Brain microvascular endothelial cell (primary cell): Measurements from ENCODE around the gene CLDN2.

Source experiments
- DNase-seq: peaks from one replicate; pipeline ENCODE4 v3.0.0-alpha.2; 2020
- H3K27ac ChIP-seq: fragments of 250-450 bp; sonication (Bioruptor Pico); 2 replicates; pipeline ENCODE4 v1.5.1; 2020; ENCODE audit warnings: mild to moderate bottlenecking, moderate library complexity
- H3K27me3 ChIP-seq: fragments of 250-450 bp; sonication (Bioruptor Pico); replicated peaks from 2 replicates; pipeline ENCODE4 v1.5.1; 2020; ENCODE audit warnings: mild to moderate bottlenecking
- H3K36me3 ChIP-seq: fragments of 250-450 bp; sonication (Bioruptor Pico); replicated peaks from 2 replicates; pipeline ENCODE4 v1.5.1; 2020; ENCODE audit warnings: mild to moderate bottlenecking
- H3K4me3 ChIP-seq: 2 replicates; pipeline ENCODE4 v1.5.1; 2011; ENCODE audit warnings: low read depth, mild to moderate bottlenecking, control low read depth, low read length, moderate library complexity
- in situ Hi-C: cut with HindIII; loops from 2 replicates; pipeline ENCODE4 v1.10.0; 2017; ENCODE audit warnings: low sequenced_read_pairs, low pct_ligation_motif_present
- TF ChIP-seq, protein P1 (sequence below): IDR thresholded peaks from 2 replicates; pipeline ENCODE4 v1.5.1; 2011; ENCODE audit warnings: low read depth, mild to moderate bottlenecking, moderate library complexity, low read length, control low read depth, inconsistent platforms; ENCODE audit errors: missing control alignments

The CLDN2 gene

DNA sequence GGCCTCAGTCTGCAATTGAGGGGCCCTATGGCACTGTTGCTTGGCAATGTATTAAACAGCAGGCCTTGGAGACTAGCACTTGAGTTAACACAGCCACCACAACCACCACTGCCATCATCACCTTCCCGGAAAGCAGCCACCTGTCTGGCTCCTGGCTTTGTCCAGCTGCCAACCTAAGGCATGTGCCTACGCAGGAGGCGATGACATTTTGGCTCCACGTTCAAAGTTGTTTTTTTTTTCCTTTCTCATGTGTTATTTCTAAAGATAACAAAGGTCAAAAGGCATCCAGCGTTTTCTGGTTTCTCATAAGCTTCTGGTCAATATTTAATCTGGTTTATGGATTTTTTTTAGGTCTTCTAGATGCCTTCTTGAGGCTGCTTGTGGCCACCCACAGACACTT, 7.5 kb downstream of the CLDN2 start:
- in situ Hi-C loops = no loop called here
- Histone ChIP-seq H3K27me3 (no peaks in the 10 kb centered on the region), H3K36me3 (no peaks in the 10 kb centered on the region), H3K4me3 (no peak overlapping the region), H3K27ac (no peak overlapping the region)
- no peak for DNase-seq
- TF ChIP-seq, protein P1, sequence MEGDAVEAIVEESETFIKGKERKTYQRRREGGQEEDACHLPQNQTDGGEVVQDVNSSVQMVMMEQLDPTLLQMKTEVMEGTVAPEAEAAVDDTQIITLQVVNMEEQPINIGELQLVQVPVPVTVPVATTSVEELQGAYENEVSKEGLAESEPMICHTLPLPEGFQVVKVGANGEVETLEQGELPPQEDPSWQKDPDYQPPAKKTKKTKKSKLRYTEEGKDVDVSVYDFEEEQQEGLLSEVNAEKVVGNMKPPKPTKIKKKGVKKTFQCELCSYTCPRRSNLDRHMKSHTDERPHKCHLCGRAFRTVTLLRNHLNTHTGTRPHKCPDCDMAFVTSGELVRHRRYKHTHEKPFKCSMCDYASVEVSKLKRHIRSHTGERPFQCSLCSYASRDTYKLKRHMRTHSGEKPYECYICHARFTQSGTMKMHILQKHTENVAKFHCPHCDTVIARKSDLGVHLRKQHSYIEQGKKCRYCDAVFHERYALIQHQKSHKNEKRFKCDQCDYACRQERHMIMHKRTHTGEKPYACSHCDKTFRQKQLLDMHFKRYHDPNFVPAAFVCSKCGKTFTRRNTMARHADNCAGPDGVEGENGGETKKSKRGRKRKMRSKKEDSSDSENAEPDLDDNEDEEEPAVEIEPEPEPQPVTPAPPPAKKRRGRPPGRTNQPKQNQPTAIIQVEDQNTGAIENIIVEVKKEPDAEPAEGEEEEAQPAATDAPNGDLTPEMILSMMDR = no peak

DNA sequence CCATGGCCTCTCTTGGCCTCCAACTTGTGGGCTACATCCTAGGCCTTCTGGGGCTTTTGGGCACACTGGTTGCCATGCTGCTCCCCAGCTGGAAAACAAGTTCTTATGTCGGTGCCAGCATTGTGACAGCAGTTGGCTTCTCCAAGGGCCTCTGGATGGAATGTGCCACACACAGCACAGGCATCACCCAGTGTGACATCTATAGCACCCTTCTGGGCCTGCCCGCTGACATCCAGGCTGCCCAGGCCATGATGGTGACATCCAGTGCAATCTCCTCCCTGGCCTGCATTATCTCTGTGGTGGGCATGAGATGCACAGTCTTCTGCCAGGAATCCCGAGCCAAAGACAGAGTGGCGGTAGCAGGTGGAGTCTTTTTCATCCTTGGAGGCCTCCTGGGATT, 8.0 kb downstream of the CLDN2 start:
- H3K27me3 ChIP-seq = no peaks in the 10 kb centered on the region
- TF ChIP-seq, protein P1 = no peak
- in situ Hi-C loops = no loop called here
- no peak overlapping the region for H3K27ac ChIP-seq
- H3K4me3 ChIP-seq = no peak overlapping the region
- H3K36me3 ChIP-seq = no peaks in the 10 kb centered on the region
- no peak for DNase-seq

DNA sequence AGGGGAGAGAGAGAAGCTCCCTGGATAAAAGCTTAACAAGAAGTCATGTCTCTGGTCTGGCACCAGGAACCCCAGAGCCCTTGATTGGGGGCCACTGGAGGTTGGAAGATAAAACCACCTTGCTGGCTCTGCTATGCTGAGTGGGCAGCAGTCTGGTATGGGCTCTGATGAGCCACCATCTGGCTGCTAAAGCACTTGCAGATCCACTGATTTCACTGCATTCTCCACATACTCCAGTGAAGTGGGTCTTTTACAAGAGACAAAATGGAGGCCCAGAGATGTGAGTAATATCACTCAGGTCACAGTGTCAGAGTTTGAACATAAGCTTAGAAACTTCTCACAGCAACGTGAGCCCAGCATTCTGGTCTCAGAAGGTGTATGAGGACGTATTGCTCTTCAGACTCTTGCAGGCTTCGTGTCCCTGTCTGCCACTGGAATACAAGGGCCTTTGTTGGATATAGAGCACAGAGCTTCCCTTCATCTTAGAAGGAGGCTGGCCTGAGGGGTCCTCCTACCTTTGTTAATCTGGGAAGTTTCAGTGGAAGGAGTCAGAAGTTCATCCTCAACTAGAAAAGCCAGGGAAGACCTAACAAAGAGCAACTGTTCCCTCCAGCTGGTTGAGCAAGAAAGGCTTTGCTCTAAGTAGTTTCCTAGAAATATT, 11.8 kb downstream of the CLDN2 start:
- H3K4me3 ChIP-seq = no peak overlapping the region
- DNase-seq = no peak
- peak overlapping the region; percentile 3 for H3K27ac ChIP-seq

DNA sequence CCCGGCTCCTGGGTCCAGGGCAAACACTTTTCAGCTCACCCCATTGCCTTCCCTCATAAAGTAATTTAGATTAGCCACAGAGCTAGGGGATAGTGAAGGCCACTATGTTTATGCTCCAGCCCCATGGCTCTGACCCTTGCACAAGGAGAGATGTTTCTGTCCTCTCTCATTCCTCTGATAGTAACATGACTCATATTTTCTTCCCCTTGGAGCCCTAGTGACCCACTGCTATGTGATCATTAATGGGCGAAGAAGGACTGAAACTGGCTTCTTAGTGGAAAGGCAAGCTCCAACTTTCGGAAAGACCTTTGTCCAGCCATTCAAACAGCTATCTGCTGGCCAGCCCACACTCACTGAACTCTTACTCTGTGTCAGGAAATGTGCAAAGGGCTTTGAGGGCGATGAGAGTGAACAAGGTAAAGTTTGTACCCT, 12.3 kb downstream of the CLDN2 start:
- H3K27me3 ChIP-seq = no peaks in the 10 kb centered on the region
- peak overlapping the region; percentile 3 for H3K27ac ChIP-seq
- H3K36me3 ChIP-seq = no peaks in the 10 kb centered on the region
- in situ Hi-C loops = no loop called here
- no peak for DNase-seq
- H3K4me3 ChIP-seq = no peak overlapping the region
- TF ChIP-seq, protein P1 = no peak

More for the DNA sequence above, 11.8 kb downstream of the CLDN2 start:
- in situ Hi-C loops = no loop called here
- no peaks in the 10 kb centered on the region for H3K36me3 ChIP-seq
- TF ChIP-seq, protein P1 = no peak
- H3K27me3 ChIP-seq = no peaks in the 10 kb centered on the region

DNA sequence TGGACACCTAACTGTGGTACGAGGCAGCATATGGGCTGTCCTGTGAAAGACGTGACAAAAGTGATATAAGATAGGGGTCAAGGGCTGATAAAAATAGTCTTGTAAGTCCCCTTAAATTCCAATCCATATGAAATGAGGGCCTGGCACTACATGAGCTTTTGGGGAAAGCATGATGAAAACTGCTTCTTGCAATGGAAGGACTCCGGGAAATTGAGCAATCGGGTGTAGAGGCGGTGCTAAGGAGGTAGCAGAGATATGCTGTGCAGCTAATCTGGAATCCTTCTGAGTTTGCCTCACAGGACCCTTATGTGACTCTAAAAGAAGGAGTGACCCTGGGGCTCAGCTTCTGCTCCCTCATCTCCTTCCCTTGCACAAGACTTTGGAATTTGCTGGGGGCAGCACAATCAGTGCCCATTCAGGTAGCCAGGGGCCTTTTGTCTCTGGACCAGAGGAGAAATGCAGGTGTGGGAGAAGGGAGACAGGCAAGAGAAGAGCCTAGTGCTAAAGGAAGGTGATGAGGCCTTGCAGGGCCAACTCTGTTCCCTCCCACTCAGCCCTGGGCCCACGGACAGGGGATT, 12.8 kb downstream of the CLDN2 start:
- Histone ChIP-seq H3K27ac (no peak overlapping the region), H3K36me3 (no peaks in the 10 kb centered on the region), H3K27me3 (no peaks in the 10 kb centered on the region), H3K4me3 (no peak overlapping the region)
- DNase-seq = no peak
- in situ Hi-C loops = no loop called here
- TF ChIP-seq, protein P1 = no peak
